UCSD-AML1 (cell line): Measurements from ENCODE around the gene CASZ1.

Experiments used
- DNase-seq: peaks from one replicate; lab custom pipeline; 2025; ENCODE audit not compliant: unreplicated experiment; lab: John Stamatoyannopoulos, UW

The CASZ1 gene

GRCh38 chr1:10825592-10825991, 29.1 kb upstream of the CASZ1 start:
- no peak for DNase-seq

- no peak for DNase-seq
Measured at GRCh38 chr1:10824821-10825540, 28.5 kb upstream of the CASZ1 start.

- no peak for DNase-seq
Measured at GRCh38 chr1:10823000-10823401, 26.6 kb upstream of the CASZ1 start.

- no peak for DNase-seq
Measured at GRCh38 chr1:10821388-10821787, 24.9 kb upstream of the CASZ1 start.

- DNase-seq: no peak
Measured at GRCh38 chr1:10820422-10820821, 24.0 kb upstream of the CASZ1 start.

GRCh38 chr1:10819198-10819901, 22.9 kb upstream of the CASZ1 start:
- DNase-seq: no peak

- no peak for DNase-seq
Measured at GRCh38 chr1:10818262-10819197, 22.1 kb upstream of the CASZ1 start.

- no peak for DNase-seq
Measured at GRCh38 chr1:10816743-10817369, 20.4 kb upstream of the CASZ1 start.

GRCh38 chr1:10816233-10816632, 19.8 kb upstream of the CASZ1 start:
- no peak for DNase-seq

- no peak for DNase-seq
Measured at GRCh38 chr1:10815858-10816195, 19.4 kb upstream of the CASZ1 start.

GRCh38 chr1:10814976-10815857, 18.8 kb upstream of the CASZ1 start:
- DNase-seq: no peak

GRCh38 chr1:10814312-10814711, 17.9 kb upstream of the CASZ1 start:
- no peak for DNase-seq

- DNase-seq: no peak
Measured at GRCh38 chr1:10813799-10814198, 17.4 kb upstream of the CASZ1 start.

GRCh38 chr1:10812387-10812915, 16.0 kb upstream of the CASZ1 start:
- DNase-seq: no peak

GRCh38 chr1:10808441-10808840, 12.0 kb upstream of the CASZ1 start:
- no peak for DNase-seq

- no peak for DNase-seq
Measured at GRCh38 chr1:10806966-10807365, 10.5 kb upstream of the CASZ1 start.

- DNase-seq: no peak
Measured at GRCh38 chr1:10803971-10804820, 7.8 kb upstream of the CASZ1 start.

- no peak for DNase-seq
Measured at GRCh38 chr1:10802944-10803715, 6.7 kb upstream of the CASZ1 start.
